Mucosa of rectum (tissue), 2 donors: ENCODE results near the gene KDM7A.

Experiments used
- H3K27ac ChIP-seq, 2 donors: one replicate each; pipeline ENCODE4 v1.7.0; 2013; ENCODE audit warnings: inconsistent platforms in 2 of 2, low read depth in 2 of 2, low read length in 2 of 2
- H3K27me3 ChIP-seq, 2 donors: one replicate each; pipeline ENCODE4 v1.7.0; 2013; ENCODE audit warnings: low read length in 2 of 2; ENCODE audit not compliant: control insufficient read depth in 2 of 2, insufficient read depth in 2 of 2
- H3K36me3 ChIP-seq, 2 donors: one replicate each; pipeline ENCODE4 v1.7.0; 2013; ENCODE audit warnings: low read length in 2 of 2; ENCODE audit not compliant: control insufficient read depth in 2 of 2, insufficient read depth in 2 of 2
- H3K4me1 ChIP-seq, 2 donors: one replicate each; pipeline ENCODE4 v1.7.0; 2013; ENCODE audit warnings: low read length in 2 of 2, mild to moderate bottlenecking in 1 of 2; ENCODE audit not compliant: control insufficient read depth in 2 of 2, insufficient read depth in 2 of 2
- H3K4me3 ChIP-seq, 2 donors: one replicate each; pipeline ENCODE4 v1.7.0; 2013; ENCODE audit warnings: low read length in 2 of 2
- H3K9ac ChIP-seq, 2 donors: one replicate each; pipeline ENCODE4 v1.7.0; 2013; ENCODE audit warnings: low read length in 2 of 2, low read depth in 1 of 2, mild to moderate bottlenecking in 1 of 2
- H3K9me3 ChIP-seq, 2 donors: one replicate each; pipeline ENCODE4 v1.7.0; 2013; ENCODE audit warnings: low read length in 2 of 2; ENCODE audit not compliant: control insufficient read depth in 2 of 2
- donor health status: healthy.
- donor health status: Normal muscosa, but diverticular disease.

KDM7A gene

GRCh38 chr7:140096459-140096858 lies 80.3 kb downstream of the KDM7A start:
- no peak overlapping the region for H3K9ac ChIP-seq
- H3K27ac ChIP-seq: no peak overlapping the region
- H3K4me1 ChIP-seq: peaks cover 0 to 2% of the 10 kb centered on the region in 2 donors
- H3K27me3 ChIP-seq: no peaks in the 10 kb centered on the region
- no peak overlapping the region for H3K4me3 ChIP-seq
- no peaks in the 10 kb centered on the region for H3K9me3 ChIP-seq
- H3K36me3 ChIP-seq: peaks cover 75 to 77% of the 10 kb centered on the region in 2 donors

- Histone ChIP-seq H3K9ac (no peak overlapping the region), H3K36me3 (peaks cover 64 to 65% of the 10 kb centered on the region in 2 donors), H3K27me3 (no peaks in the 10 kb centered on the region), H3K4me3 (no peak overlapping the region), H3K4me1 (peaks cover 0 to 2% of the 10 kb centered on the region in 2 donors), H3K27ac (no peak overlapping the region), H3K9me3 (no peaks in the 10 kb centered on the region)
Observed at GRCh38 chr7:140093375-140093774, 83.4 kb downstream of the KDM7A start.

- Histone ChIP-seq H3K36me3 (peaks cover 6 to 14% of the 10 kb centered on the region in 2 donors), H3K4me1 (peaks cover 0 to 2% of the 10 kb centered on the region in 2 donors), H3K9ac (no peak overlapping the region), H3K9me3 (no peaks in the 10 kb centered on the region), H3K27me3 (no peaks in the 10 kb centered on the region), H3K27ac (no peak overlapping the region), H3K4me3 (no peak overlapping the region)
Observed at GRCh38 chr7:140085447-140085846, 91.3 kb downstream of the KDM7A start.

GRCh38 chr7:140084972-140085371 lies 91.8 kb downstream of the KDM7A start:
- no peak overlapping the region for H3K4me3 ChIP-seq
- H3K4me1 ChIP-seq: peaks cover 0 to 2% of the 10 kb centered on the region in 2 donors
- no peak overlapping the region for H3K9ac ChIP-seq
- H3K27ac ChIP-seq: no peak overlapping the region
- H3K9me3 ChIP-seq: no peaks in the 10 kb centered on the region
- H3K36me3 ChIP-seq: peaks cover 6 to 12% of the 10 kb centered on the region in 2 donors
- H3K27me3 ChIP-seq: no peaks in the 10 kb centered on the region

- Histone ChIP-seq H3K36me3 (peaks cover 6 to 12% of the 10 kb centered on the region in 2 donors), H3K27ac (no peak overlapping the region), H3K27me3 (no peaks in the 10 kb centered on the region), H3K4me3 (no peak overlapping the region), H3K9me3 (no peaks in the 10 kb centered on the region), H3K9ac (no peak overlapping the region), H3K4me1 (peaks cover 0 to 2% of the 10 kb centered on the region in 2 donors)
Observed at GRCh38 chr7:140084142-140084655, 92.6 kb downstream of the KDM7A start.

- H3K27ac ChIP-seq: no peak overlapping the region
- H3K27me3 ChIP-seq: peaks cover 0 to 2% of the 10 kb centered on the region in 2 donors
- H3K4me1 ChIP-seq: peaks cover 0 to 2% of the 10 kb centered on the region in 2 donors
- H3K4me3 ChIP-seq: no peak overlapping the region
- no peak overlapping the region for H3K9ac ChIP-seq
- peaks cover 0 to 4% of the 10 kb centered on the region in 2 donors for H3K36me3 ChIP-seq
- H3K9me3 ChIP-seq: no peaks in the 10 kb centered on the region
Observed at GRCh38 chr7:140082770-140083169, 94.0 kb downstream of the KDM7A start.

GRCh38 chr7:140081774-140082425 lies 94.9 kb downstream of the KDM7A start:
- Histone ChIP-seq H3K4me3 (no peak overlapping the region), H3K27ac (no peak overlapping the region), H3K9ac (no peak overlapping the region), H3K36me3 (peaks cover 0 to 3% of the 10 kb centered on the region in 2 donors), H3K4me1 (peaks cover 0 to 2% of the 10 kb centered on the region in 2 donors), H3K9me3 (no peaks in the 10 kb centered on the region), H3K27me3 (peaks cover 0 to 2% of the 10 kb centered on the region in 2 donors)

GRCh38 chr7:140080919-140081318 lies 95.9 kb downstream of the KDM7A start:
- no peak overlapping the region for H3K27ac ChIP-seq
- H3K36me3 ChIP-seq: peaks cover 0 to 3% of the 10 kb centered on the region in 2 donors
- H3K4me3 ChIP-seq: no peak overlapping the region
- H3K9me3 ChIP-seq: no peaks in the 10 kb centered on the region
- no peak overlapping the region for H3K9ac ChIP-seq
- peaks cover 0 to 2% of the 10 kb centered on the region in 2 donors for H3K27me3 ChIP-seq
- H3K4me1 ChIP-seq: peaks cover 0 to 2% of the 10 kb centered on the region in 2 donors

- peaks cover 0 to 1% of the 10 kb centered on the region in 2 donors for H3K4me1 ChIP-seq
- no peak overlapping the region for H3K9ac ChIP-seq
- no peak overlapping the region for H3K27ac ChIP-seq
- no peaks in the 10 kb centered on the region for H3K9me3 ChIP-seq
- H3K27me3 ChIP-seq: peaks cover 0 to 5% of the 10 kb centered on the region in 2 donors
- H3K36me3 ChIP-seq: no peaks in the 10 kb centered on the region
- H3K4me3 ChIP-seq: no peak overlapping the region
Observed at GRCh38 chr7:140079121-140079536, 97.7 kb downstream of the KDM7A start.

GRCh38 chr7:140078392-140078791 lies 98.4 kb downstream of the KDM7A start:
- Histone ChIP-seq H3K36me3 (no peaks in the 10 kb centered on the region), H3K4me1 (no peaks in the 10 kb centered on the region), H3K27me3 (peaks cover 0 to 5% of the 10 kb centered on the region in 2 donors), H3K9ac (no peak overlapping the region), H3K4me3 (no peak overlapping the region), H3K27ac (no peak overlapping the region), H3K9me3 (no peaks in the 10 kb centered on the region)
